ENCODE data around the gene SIRT5. TPM values are rescaled to one million over a fixed set of nuclear protein-coding genes. Genes with fewer than 3 reads are reported as not detected.

Gene SIRT5
- total and polyA plus RNA-seq, 3 experiments from 2014 or later: 8.2 to 10.7 (median 9.7) TPM

- H3K4me1 ChIP-seq (ENCODE audit: insufficient read depth, low read length): no peaks in the 10 kb centered on the region
- Mint-ChIP-seq H3K4me3 (no peak overlapping the region), H3K9me3 (no peaks in the 10 kb centered on the region), H3K27me3 (no peaks in the 10 kb centered on the region), H3K27ac (peak overlapping the region in 7 of 8 donors; percentile 4 to 85 (median 52)), H3K36me3 (peaks cover 0 to 79% (median 28%) of the 10 kb centered on the region in 3 donors), H3K4me1 (peaks cover 4 to 15% (median 12%) of the 10 kb centered on the region in 3 donors)
- H3K4me3 ChIP-seq (ENCODE audit: low read length): no peak overlapping the region
- no peaks in the 10 kb centered on the region for H3K9me3 ChIP-seq (ENCODE audit: low read length)
- no peaks in the 10 kb centered on the region for H3K27me3 ChIP-seq (ENCODE audit: insufficient read depth, low read length, poor library complexity, severe bottlenecking)
- ChIA-PET CTCF (interaction anchor here (2.9 kb wide), 1 partner anchor 15 kb away, joined by 9 read pairs; the partner anchor contains the start of gene NOL7), POLR2A (no interaction called here)
- peaks cover 15% of the 10 kb centered on the region for H3K36me3 ChIP-seq (ENCODE audit: insufficient read depth, low read length)
- H3K27ac ChIP-seq (ENCODE audit: low read depth, low read length): no peak overlapping the region
- DNase-seq: no peak
Measured at GRCh38 chr6:13629459-13630116, 55.2 kb downstream of the SIRT5 start.

GRCh38 chr6:13630499-13630898 lies 56.1 kb downstream of the SIRT5 start:
- Mint-ChIP-seq H3K36me3 (peaks cover 0 to 81% (median 24%) of the 10 kb centered on the region in 3 donors), H3K27ac (no peak overlapping the region), H3K4me1 (peaks cover 0 to 13% (median 11%) of the 10 kb centered on the region in 3 donors), H3K27me3 (no peaks in the 10 kb centered on the region), H3K4me3 (no peak overlapping the region), H3K9me3 (no peaks in the 10 kb centered on the region)
- Histone ChIP-seq H3K4me1 (ENCODE audit: insufficient read depth, low read length) (no peaks in the 10 kb centered on the region), H3K36me3 (ENCODE audit: insufficient read depth, low read length) (peaks cover 14% of the 10 kb centered on the region), H3K27me3 (ENCODE audit: insufficient read depth, low read length, poor library complexity, severe bottlenecking) (no peaks in the 10 kb centered on the region), H3K4me3 (ENCODE audit: low read length) (no peak overlapping the region), H3K9me3 (ENCODE audit: low read length) (no peaks in the 10 kb centered on the region), H3K27ac (ENCODE audit: low read depth, low read length) (no peak overlapping the region)
- no peak for DNase-seq
- CTCF ChIA-PET: interaction anchor here (2.9 kb wide), 1 partner anchor 16 kb away, joined by 9 read pairs; the partner anchor contains the start of gene NOL7
- POLR2A ChIA-PET: interaction anchor here (0.6 kb wide), 1 partner anchor 140 kb away, joined by 5 read pairs; no protein-coding TSS in a partner anchor

GRCh38 chr6:13633343-13633742 lies 58.9 kb downstream of the SIRT5 start:
- Histone ChIP-seq H3K4me1 (ENCODE audit: insufficient read depth, low read length) (peaks cover 12% of the 10 kb centered on the region), H3K9me3 (ENCODE audit: low read length) (no peaks in the 10 kb centered on the region), H3K36me3 (ENCODE audit: insufficient read depth, low read length) (peaks cover 26% of the 10 kb centered on the region), H3K27me3 (ENCODE audit: insufficient read depth, low read length, poor library complexity, severe bottlenecking) (no peaks in the 10 kb centered on the region), H3K4me3 (ENCODE audit: low read length) (no peak overlapping the region), H3K27ac (ENCODE audit: low read depth, low read length) (no peak overlapping the region)
- no peak for DNase-seq
- Mint-ChIP-seq H3K27ac (no peak overlapping the region), H3K4me1 (peaks cover 18 to 36% (median 18%) of the 10 kb centered on the region in 3 donors), H3K36me3 (peaks cover 3 to 85% (median 25%) of the 10 kb centered on the region in 3 donors), H3K9me3 (no peaks in the 10 kb centered on the region), H3K27me3 (no peaks in the 10 kb centered on the region), H3K4me3 (no peak overlapping the region)
- CTCF ChIA-PET: interaction anchor here (1.4 to 1.6 kb wide), 2 partner anchors 18 to 76 kb away, joined by 4 to 8 read pairs; no protein-coding TSS in a partner anchor
- POLR2A ChIA-PET: no interaction called here

- no peaks in the 10 kb centered on the region for H3K9me3 ChIP-seq (ENCODE audit: low read length)
- H3K4me3 Mint-ChIP-seq: no peak overlapping the region
- peak overlapping the region in 5 of 8 donors; percentile 13 to 82 (median 48) for H3K27ac Mint-ChIP-seq
- H3K27me3 Mint-ChIP-seq: no peaks in the 10 kb centered on the region
- peaks cover 6 to 79% (median 21%) of the 10 kb centered on the region in 3 donors for H3K36me3 Mint-ChIP-seq
- ChIA-PET POLR2A (interaction anchor here (1.4 kb wide), 1 partner anchor 76 kb away, joined by 3 read pairs; the partner anchor contains the start of gene RANBP9), CTCF (interaction anchor here (1.5 kb wide), 1 partner anchor 21 kb away, joined by 3 read pairs; the partner anchor contains the start of gene NOL7)
- H3K4me1 Mint-ChIP-seq: peaks cover 16 to 29% (median 19%) of the 10 kb centered on the region in 3 donors
- no peak overlapping the region for H3K4me3 ChIP-seq (ENCODE audit: low read length)
- H3K4me1 ChIP-seq (ENCODE audit: insufficient read depth, low read length): peaks cover 12% of the 10 kb centered on the region
- H3K9me3 Mint-ChIP-seq: no peaks in the 10 kb centered on the region
- peaks cover 19% of the 10 kb centered on the region for H3K36me3 ChIP-seq (ENCODE audit: insufficient read depth, low read length)
- DNase-seq: no peak
- no peaks in the 10 kb centered on the region for H3K27me3 ChIP-seq (ENCODE audit: insufficient read depth, low read length, poor library complexity, severe bottlenecking)
- H3K27ac ChIP-seq (ENCODE audit: low read depth, low read length): no peak overlapping the region
Measured at GRCh38 chr6:13635948-13636658, 61.7 kb downstream of the SIRT5 start.

GRCh38 chr6:13638014-13638413 lies 63.6 kb downstream of the SIRT5 start:
- Mint-ChIP-seq H3K4me3 (no peak overlapping the region), H3K9me3 (no peaks in the 10 kb centered on the region), H3K27me3 (no peaks in the 10 kb centered on the region), H3K36me3 (peaks cover 6 to 74% (median 9%) of the 10 kb centered on the region in 3 donors), H3K27ac (peak overlapping the region in 3 of 8 donors; percentile 22 to 80 (median 24)), H3K4me1 (peaks cover 11 to 33% (median 26%) of the 10 kb centered on the region in 3 donors)
- DNase-seq: no peak
- H3K27ac ChIP-seq (ENCODE audit: low read depth, low read length): no peak overlapping the region
- peaks cover 13% of the 10 kb centered on the region for H3K36me3 ChIP-seq (ENCODE audit: insufficient read depth, low read length)
- ChIA-PET CTCF (no interaction called here), POLR2A (no interaction called here)
- no peaks in the 10 kb centered on the region for H3K9me3 ChIP-seq (ENCODE audit: low read length)
- peaks cover 12% of the 10 kb centered on the region for H3K4me1 ChIP-seq (ENCODE audit: insufficient read depth, low read length)
- no peaks in the 10 kb centered on the region for H3K27me3 ChIP-seq (ENCODE audit: insufficient read depth, low read length, poor library complexity, severe bottlenecking)
- no peak overlapping the region for H3K4me3 ChIP-seq (ENCODE audit: low read length)

GRCh38 chr6:13638626-13639025 lies 64.2 kb downstream of the SIRT5 start:
- peaks cover 14 to 35% (median 31%) of the 10 kb centered on the region in 3 donors for H3K4me1 Mint-ChIP-seq

GRCh38 chr6:13641315-13641714 lies 66.9 kb downstream of the SIRT5 start:
- peaks cover 6% of the 10 kb centered on the region for H3K4me1 ChIP-seq (ENCODE audit: insufficient read depth, low read length)
- H3K9me3 ChIP-seq (ENCODE audit: low read length): no peaks in the 10 kb centered on the region
- Mint-ChIP-seq H3K27me3 (no peaks in the 10 kb centered on the region), H3K4me1 (peaks cover 10 to 26% (median 25%) of the 10 kb centered on the region in 3 donors), H3K27ac (no peak overlapping the region), H3K9me3 (no peaks in the 10 kb centered on the region), H3K4me3 (no peak overlapping the region), H3K36me3 (peaks cover 6 to 63% (median 13%) of the 10 kb centered on the region in 3 donors)
- ChIA-PET CTCF (no interaction called here), POLR2A (no interaction called here)
- H3K27ac ChIP-seq (ENCODE audit: low read depth, low read length): no peak overlapping the region
- no peak for DNase-seq
- no peaks in the 10 kb centered on the region for H3K27me3 ChIP-seq (ENCODE audit: insufficient read depth, low read length, poor library complexity, severe bottlenecking)
- peaks cover 19% of the 10 kb centered on the region for H3K36me3 ChIP-seq (ENCODE audit: insufficient read depth, low read length)
- no peak overlapping the region for H3K4me3 ChIP-seq (ENCODE audit: low read length)

More at GRCh38 chr6:13638626-13639025, 64.2 kb downstream of the SIRT5 start:
- H3K36me3 Mint-ChIP-seq: peaks cover 6 to 76% (median 13%) of the 10 kb centered on the region in 3 donors
- no peaks in the 10 kb centered on the region for H3K9me3 ChIP-seq (ENCODE audit: low read length)
- peaks cover 12% of the 10 kb centered on the region for H3K4me1 ChIP-seq (ENCODE audit: insufficient read depth, low read length)
- no peak overlapping the region for H3K4me3 Mint-ChIP-seq
- no peaks in the 10 kb centered on the region for H3K27me3 Mint-ChIP-seq
- no peak overlapping the region for H3K27ac ChIP-seq (ENCODE audit: low read depth, low read length)
- H3K4me3 ChIP-seq (ENCODE audit: low read length): no peak overlapping the region
- H3K9me3 Mint-ChIP-seq: no peaks in the 10 kb centered on the region
- CTCF ChIA-PET: no interaction called here
- H3K27me3 ChIP-seq (ENCODE audit: insufficient read depth, low read length, poor library complexity, severe bottlenecking): no peaks in the 10 kb centered on the region
- POLR2A ChIA-PET: no interaction called here
- peaks cover 13% of the 10 kb centered on the region for H3K36me3 ChIP-seq (ENCODE audit: insufficient read depth, low read length)
- no peak for DNase-seq
- H3K27ac Mint-ChIP-seq: peak overlapping the region in 5 of 8 donors; percentile 19 to 80 (median 24)

GRCh38 chr6:13643125-13643524 lies 68.7 kb downstream of the SIRT5 start:
- CTCF ChIA-PET: no interaction called here
- Mint-ChIP-seq H3K4me1 (peaks cover 8 to 22% (median 18%) of the 10 kb centered on the region in 3 donors), H3K4me3 (no peak overlapping the region), H3K36me3 (peaks cover 4 to 51% (median 11%) of the 10 kb centered on the region in 3 donors), H3K9me3 (no peaks in the 10 kb centered on the region), H3K27me3 (no peaks in the 10 kb centered on the region), H3K27ac (peak overlapping the region in 4 of 8 donors; percentile 23 to 81 (median 50))
- POLR2A ChIA-PET: no interaction called here
- Histone ChIP-seq H3K27me3 (ENCODE audit: insufficient read depth, low read length, poor library complexity, severe bottlenecking) (no peaks in the 10 kb centered on the region), H3K27ac (ENCODE audit: low read depth, low read length) (no peak overlapping the region), H3K4me3 (ENCODE audit: low read length) (no peak overlapping the region), H3K9me3 (ENCODE audit: low read length) (no peaks in the 10 kb centered on the region), H3K4me1 (ENCODE audit: insufficient read depth, low read length) (no peaks in the 10 kb centered on the region), H3K36me3 (ENCODE audit: insufficient read depth, low read length) (peaks cover 10% of the 10 kb centered on the region)
- no peak for DNase-seq
